Measurements from ENCODE around the gene TGM3. TPM values are rescaled to one million over a fixed set of nuclear protein-coding genes. Genes with fewer than 3 reads are reported as not detected.

Gene TGM3
- total and polyA plus RNA-seq, 2 experiments from 2014 or later, result 0.08 TPM; not detected in 1

DNA sequence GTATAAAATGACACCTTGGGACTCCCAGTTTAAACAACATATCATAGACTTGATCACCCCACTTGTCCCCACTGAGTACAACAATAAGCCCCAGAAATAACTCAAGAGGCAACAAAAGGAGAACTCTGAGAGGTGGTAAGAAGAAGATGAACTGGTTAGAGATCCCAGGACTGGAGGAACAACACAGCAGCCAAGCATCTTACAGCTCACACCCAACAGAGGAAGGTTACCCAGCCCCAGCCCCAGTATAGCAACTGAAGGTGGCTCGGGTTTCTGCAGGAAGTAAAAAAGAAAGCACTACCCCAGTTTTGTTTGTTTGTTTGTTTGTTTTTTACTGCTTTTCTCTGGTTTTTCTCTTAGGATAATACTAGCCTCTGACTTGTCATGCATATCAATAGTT, 67.8 kb downstream of the TGM3 start (continued):
- TF ChIP-seq, protein P1, sequence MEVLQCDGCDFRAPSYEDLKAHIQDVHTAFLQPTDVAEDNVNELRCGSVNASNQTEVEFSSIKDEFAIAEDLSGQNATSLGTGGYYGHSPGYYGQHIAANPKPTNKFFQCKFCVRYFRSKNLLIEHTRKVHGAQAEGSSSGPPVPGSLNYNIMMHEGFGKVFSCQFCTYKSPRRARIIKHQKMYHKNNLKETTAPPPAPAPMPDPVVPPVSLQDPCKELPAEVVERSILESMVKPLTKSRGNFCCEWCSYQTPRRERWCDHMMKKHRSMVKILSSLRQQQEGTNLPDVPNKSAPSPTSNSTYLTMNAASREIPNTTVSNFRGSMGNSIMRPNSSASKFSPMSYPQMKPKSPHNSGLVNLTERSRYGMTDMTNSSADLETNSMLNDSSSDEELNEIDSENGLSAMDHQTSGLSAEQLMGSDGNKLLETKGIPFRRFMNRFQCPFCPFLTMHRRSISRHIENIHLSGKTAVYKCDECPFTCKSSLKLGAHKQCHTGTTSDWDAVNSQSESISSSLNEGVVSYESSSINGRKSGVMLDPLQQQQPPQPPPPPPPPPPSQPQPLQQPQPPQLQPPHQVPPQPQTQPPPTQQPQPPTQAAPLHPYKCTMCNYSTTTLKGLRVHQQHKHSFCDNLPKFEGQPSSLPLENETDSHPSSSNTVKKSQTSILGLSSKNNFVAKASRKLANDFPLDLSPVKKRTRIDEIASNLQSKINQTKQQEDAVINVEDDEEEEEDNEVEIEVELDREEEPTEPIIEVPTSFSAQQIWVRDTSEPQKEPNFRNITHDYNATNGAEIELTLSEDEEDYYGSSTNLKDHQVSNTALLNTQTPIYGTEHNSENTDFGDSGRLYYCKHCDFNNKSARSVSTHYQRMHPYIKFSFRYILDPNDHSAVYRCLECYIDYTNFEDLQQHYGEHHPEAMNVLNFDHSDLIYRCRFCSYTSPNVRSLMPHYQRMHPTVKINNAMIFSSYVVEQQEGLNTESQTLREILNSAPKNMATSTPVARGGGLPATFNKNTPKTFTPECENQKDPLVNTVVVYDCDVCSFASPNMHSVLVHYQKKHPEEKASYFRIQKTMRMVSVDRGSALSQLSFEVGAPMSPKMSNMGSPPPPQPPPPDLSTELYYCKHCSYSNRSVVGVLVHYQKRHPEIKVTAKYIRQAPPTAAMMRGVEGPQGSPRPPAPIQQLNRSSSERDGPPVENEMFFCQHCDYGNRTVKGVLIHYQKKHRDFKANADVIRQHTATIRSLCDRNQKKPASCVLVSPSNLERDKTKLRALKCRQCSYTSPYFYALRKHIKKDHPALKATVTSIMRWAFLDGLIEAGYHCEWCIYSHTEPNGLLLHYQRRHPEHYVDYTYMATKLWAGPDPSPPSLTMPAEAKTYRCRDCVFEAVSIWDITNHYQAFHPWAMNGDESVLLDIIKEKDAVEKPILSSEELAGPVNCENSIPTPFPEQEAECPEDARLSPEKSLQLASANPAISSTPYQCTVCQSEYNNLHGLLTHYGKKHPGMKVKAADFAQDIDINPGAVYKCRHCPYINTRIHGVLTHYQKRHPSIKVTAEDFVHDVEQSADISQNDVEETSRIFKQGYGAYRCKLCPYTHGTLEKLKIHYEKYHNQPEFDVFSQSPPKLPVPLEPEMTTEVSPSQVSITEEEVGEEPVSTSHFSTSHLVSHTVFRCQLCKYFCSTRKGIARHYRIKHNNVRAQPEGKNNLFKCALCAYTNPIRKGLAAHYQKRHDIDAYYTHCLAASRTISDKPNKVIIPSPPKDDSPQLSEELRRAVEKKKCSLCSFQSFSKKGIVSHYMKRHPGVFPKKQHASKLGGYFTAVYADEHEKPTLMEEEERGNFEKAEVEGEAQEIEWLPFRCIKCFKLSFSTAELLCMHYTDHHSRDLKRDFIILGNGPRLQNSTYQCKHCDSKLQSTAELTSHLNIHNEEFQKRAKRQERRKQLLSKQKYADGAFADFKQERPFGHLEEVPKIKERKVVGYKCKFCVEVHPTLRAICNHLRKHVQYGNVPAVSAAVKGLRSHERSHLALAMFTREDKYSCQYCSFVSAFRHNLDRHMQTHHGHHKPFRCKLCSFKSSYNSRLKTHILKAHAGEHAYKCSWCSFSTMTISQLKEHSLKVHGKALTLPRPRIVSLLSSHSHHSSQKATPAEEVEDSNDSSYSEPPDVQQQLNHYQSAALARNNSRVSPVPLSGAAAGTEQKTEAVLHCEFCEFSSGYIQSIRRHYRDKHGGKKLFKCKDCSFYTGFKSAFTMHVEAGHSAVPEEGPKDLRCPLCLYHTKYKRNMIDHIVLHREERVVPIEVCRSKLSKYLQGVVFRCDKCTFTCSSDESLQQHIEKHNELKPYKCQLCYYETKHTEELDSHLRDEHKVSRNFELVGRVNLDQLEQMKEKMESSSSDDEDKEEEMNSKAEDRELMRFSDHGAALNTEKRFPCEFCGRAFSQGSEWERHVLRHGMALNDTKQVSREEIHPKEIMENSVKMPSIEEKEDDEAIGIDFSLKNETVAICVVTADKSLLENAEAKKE (CRISPR knock-in tag; IDR thresholded peaks at IDR 0.05), result no peak
- no peak for TF ChIP-seq POLR2AphosphoS5 (IDR thresholded peaks at IDR 0.05; ENCODE audit: low read depth)
- TF ChIP-seq NANOG (IDR thresholded peaks at IDR 0.05; ENCODE audit: borderline replicate concordance), result no peak
- TF ChIP-seq, protein P2, sequence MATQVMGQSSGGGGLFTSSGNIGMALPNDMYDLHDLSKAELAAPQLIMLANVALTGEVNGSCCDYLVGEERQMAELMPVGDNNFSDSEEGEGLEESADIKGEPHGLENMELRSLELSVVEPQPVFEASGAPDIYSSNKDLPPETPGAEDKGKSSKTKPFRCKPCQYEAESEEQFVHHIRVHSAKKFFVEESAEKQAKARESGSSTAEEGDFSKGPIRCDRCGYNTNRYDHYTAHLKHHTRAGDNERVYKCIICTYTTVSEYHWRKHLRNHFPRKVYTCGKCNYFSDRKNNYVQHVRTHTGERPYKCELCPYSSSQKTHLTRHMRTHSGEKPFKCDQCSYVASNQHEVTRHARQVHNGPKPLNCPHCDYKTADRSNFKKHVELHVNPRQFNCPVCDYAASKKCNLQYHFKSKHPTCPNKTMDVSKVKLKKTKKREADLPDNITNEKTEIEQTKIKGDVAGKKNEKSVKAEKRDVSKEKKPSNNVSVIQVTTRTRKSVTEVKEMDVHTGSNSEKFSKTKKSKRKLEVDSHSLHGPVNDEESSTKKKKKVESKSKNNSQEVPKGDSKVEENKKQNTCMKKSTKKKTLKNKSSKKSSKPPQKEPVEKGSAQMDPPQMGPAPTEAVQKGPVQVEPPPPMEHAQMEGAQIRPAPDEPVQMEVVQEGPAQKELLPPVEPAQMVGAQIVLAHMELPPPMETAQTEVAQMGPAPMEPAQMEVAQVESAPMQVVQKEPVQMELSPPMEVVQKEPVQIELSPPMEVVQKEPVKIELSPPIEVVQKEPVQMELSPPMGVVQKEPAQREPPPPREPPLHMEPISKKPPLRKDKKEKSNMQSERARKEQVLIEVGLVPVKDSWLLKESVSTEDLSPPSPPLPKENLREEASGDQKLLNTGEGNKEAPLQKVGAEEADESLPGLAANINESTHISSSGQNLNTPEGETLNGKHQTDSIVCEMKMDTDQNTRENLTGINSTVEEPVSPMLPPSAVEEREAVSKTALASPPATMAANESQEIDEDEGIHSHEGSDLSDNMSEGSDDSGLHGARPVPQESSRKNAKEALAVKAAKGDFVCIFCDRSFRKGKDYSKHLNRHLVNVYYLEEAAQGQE (IDR thresholded peaks at IDR 0.05; ENCODE audit: unreplicated experiment), result no peak
- no peak for TF ChIP-seq ETS1 (IDR thresholded peaks at IDR 0.05)
